Progenitor cell of endocrine pancreas (in vitro differentiated cells): ENCODE measurements around the gene HOGA1. TPM values are rescaled to one million over a fixed set of nuclear protein-coding genes. Genes with fewer than 3 reads are reported as not detected.
A peak's percentile ranks its signal among the peaks of the same experiment; 100 is the strongest.

ENCODE experiments used
- DNase-seq: peaks from one replicate; pipeline ENCODE4 v3.0.0; 2021; ENCODE audit warnings: low spot score; ENCODE audit not compliant: unreplicated experiment
- H3K27ac Mint-ChIP-seq: 2 replicates; pipeline ENCODE4 v1.8.0; 2021; ENCODE audit warnings: mild to moderate bottlenecking, moderate library complexity, mixed read lengths
- H3K27me3 Mint-ChIP-seq: 2 replicates; pipeline ENCODE4 v1.8.0; 2021; ENCODE audit warnings: mixed read lengths
- H3K36me3 Mint-ChIP-seq: 2 replicates; pipeline ENCODE4 v1.8.0; 2022; ENCODE audit warnings: mixed read lengths; ENCODE audit not compliant: insufficient read depth
- H3K4me1 Mint-ChIP-seq: 2 replicates; pipeline ENCODE4 v1.8.0; 2021; ENCODE audit warnings: low read depth, mixed read lengths
- H3K4me3 Mint-ChIP-seq: 2 replicates; pipeline ENCODE4 v1.8.0; 2021; ENCODE audit warnings: low read depth, mild to moderate bottlenecking, moderate library complexity, mixed read lengths
- H3K9me3 Mint-ChIP-seq: 2 replicates; pipeline ENCODE4 v1.8.0; 2021; ENCODE audit warnings: low read depth, mixed read lengths
- total RNA-seq: library from RNA; stranded (reverse); gene quantifications from 2 replicates; pipeline ENCODE4 v1.2.1, GENCODE V29; 2021
- TF ChIP-seq, protein P1 (sequence below): fragments of 200-600 bp; sonication (generic); IDR thresholded peaks from one replicate; pipeline ENCODE4 v1.5.0; 2021; ENCODE audit warnings: antibody characterized with exemption, mild to moderate bottlenecking; ENCODE audit not compliant: unreplicated experiment

HOGA1 gene
- total RNA-seq, 1 donor from 2014 or later: 10.5 TPM

DNA sequence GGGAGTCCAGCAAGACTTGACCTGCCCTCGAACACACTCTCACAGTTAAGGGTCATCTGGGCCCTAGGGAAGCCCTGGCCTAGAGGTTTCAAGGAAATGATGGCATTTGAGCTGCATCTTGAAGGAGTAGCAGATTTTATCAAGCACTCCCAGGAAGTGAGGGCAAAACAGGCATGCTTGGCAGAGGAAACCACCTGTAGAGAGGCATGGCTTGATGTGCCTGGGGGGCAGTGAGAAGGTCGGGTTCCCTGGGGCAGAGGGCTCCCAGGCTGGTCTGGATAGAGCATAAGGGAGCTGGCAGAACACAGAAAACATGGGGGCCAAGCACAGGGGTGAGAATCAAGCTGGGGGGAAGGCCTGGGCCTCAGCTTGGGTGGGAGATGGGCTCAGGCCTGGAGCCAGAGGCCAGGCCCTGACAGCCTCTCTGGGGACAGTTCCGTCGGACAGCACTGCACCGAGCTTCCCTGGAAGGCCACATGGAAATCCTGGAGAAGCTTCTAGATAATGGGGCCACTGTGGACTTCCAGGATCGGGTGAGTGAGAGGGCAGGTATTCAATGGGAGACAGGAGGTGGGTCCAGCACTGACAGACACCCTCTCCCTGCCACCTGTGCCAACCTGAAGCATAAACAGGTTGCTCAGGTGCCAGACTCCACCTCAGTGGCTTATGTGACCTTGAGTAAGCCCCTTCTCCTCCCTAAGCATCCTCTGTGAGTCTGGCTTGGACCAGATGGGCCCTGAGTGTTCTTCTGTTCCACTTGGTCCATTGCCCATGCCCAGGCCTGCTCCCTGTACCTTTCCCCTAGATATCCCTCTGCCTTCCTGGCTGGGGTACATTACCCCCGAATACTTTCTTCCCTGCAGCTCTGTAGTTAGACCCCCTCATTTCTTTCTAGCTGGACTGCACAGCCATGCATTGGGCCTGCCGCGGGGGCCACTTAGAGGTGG lies 3.5 kb upstream of the HOGA1 start:
- no peak for DNase-seq
- H3K27me3 Mint-ChIP-seq: no peaks in the 10 kb centered on the region
- no peaks in the 10 kb centered on the region for H3K36me3 Mint-ChIP-seq
- no peak overlapping the region for H3K4me3 Mint-ChIP-seq
- peaks cover 21% of the 10 kb centered on the region for H3K4me1 Mint-ChIP-seq
- H3K9me3 Mint-ChIP-seq: no peaks in the 10 kb centered on the region
- TF ChIP-seq, protein P1, sequence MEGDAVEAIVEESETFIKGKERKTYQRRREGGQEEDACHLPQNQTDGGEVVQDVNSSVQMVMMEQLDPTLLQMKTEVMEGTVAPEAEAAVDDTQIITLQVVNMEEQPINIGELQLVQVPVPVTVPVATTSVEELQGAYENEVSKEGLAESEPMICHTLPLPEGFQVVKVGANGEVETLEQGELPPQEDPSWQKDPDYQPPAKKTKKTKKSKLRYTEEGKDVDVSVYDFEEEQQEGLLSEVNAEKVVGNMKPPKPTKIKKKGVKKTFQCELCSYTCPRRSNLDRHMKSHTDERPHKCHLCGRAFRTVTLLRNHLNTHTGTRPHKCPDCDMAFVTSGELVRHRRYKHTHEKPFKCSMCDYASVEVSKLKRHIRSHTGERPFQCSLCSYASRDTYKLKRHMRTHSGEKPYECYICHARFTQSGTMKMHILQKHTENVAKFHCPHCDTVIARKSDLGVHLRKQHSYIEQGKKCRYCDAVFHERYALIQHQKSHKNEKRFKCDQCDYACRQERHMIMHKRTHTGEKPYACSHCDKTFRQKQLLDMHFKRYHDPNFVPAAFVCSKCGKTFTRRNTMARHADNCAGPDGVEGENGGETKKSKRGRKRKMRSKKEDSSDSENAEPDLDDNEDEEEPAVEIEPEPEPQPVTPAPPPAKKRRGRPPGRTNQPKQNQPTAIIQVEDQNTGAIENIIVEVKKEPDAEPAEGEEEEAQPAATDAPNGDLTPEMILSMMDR: no peak
- H3K27ac Mint-ChIP-seq: no peak overlapping the region

DNA sequence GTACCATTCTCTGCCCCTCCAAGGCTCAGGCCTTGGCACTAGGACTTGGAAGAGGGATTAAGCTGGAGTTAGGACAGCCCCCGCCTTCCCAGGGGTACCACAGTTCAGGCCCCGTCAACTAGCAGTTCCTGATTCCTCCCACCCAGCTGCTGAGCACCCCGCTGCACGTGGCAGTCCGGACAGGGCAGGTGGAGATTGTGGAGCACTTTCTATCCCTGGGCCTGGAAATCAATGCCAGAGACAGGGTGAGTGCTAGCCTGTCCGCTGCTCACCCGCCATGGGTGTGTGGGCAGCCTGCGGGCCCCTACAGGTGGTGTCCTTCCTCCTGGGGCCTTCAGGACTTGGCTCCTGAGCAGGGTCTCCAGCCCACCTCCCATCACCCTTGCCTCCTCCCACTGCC lies 2.0 kb upstream of the HOGA1 start:
- H3K27me3 Mint-ChIP-seq: no peaks in the 10 kb centered on the region
- no peaks in the 10 kb centered on the region for H3K36me3 Mint-ChIP-seq
- no peak overlapping the region for H3K27ac Mint-ChIP-seq
- TF ChIP-seq, protein P1: no peak
- DNase-seq: no peak
- peaks cover 26% of the 10 kb centered on the region for H3K4me1 Mint-ChIP-seq
- H3K9me3 Mint-ChIP-seq: no peaks in the 10 kb centered on the region
- H3K4me3 Mint-ChIP-seq: no peak overlapping the region

DNA sequence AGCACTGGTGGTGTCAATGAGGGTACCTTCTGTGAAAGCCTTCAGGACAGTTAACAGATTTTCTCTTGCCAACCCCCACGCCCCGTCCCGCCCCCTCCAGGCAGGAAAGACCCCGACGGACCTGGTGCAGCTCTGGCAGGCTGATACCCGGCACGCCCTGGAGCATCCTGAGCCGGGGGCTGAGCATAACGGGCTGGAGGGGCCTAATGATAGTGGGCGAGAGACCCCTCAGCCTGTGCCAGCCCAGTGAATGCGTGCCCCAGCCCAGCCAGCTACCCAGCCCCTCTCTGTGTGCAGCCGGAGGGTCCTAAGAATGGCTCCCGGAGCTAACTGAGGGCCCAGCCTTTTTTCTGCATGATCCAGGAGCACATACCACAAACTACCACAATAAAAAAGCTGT lies 713 bp upstream of the HOGA1 start:
- H3K9me3 Mint-ChIP-seq: no peaks in the 10 kb centered on the region
- TF ChIP-seq, protein P1: no peak
- H3K4me3 Mint-ChIP-seq: no peak overlapping the region
- no peaks in the 10 kb centered on the region for H3K27me3 Mint-ChIP-seq
- DNase-seq: no peak
- no peaks in the 10 kb centered on the region for H3K36me3 Mint-ChIP-seq
- H3K27ac Mint-ChIP-seq: no peak overlapping the region
- peaks cover 26% of the 10 kb centered on the region for H3K4me1 Mint-ChIP-seq

DNA sequence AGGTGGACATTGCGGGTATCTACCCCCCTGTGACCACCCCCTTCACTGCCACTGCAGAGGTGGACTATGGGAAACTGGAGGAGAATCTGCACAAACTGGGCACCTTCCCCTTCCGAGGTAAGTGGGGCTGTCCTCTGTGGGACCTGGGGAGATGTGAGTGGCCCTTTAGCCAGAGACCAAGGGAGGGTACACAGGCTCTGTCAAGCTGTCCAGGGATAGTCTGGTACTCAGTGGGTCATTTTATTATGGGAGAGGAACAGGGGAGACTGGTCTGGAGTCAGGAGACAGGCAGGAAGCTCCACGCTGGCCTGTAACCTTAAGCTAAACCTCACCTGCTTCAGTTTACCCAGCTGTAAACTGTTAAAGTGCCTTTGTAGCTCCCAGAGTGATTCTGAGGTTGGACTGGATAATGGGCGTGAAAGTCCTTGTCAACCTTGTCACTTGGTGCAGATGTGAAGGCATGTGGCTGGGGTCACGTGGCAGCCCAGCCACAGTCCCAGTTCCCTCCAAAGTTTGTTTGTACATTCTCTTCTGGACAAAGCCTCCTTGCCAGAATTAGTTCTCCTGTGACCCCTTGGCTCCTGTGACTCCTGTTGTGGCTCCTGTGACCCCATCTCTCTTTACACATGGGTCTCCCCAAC lies 729 bp downstream of the HOGA1 start:
- peaks cover 26% of the 10 kb centered on the region for H3K4me1 Mint-ChIP-seq
- peak overlapping the region; percentile 61 for H3K4me3 Mint-ChIP-seq
- no peaks in the 10 kb centered on the region for H3K36me3 Mint-ChIP-seq

DNA sequence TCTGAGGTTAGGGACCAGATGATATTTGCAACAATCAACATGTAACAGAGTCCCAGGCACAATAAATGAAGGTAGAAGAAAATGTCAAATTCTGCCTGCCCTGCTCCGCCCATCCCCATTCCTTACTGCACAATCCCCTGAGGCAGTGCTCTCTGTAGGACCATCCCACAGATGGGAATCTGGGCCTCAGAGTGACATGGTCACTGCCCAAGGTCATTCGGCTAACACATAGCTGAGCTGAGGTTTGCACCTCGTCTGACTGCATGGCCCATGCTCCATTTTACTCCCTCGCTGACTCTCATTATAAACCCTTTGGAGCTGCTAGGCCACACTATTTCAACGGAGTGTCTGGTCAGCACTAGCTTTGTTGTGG lies 1.2 kb downstream of the HOGA1 start:
- H3K27ac Mint-ChIP-seq: peak overlapping the region; percentile 87
- H3K9me3 Mint-ChIP-seq: no peaks in the 10 kb centered on the region
- H3K4me1 Mint-ChIP-seq: peaks cover 26% of the 10 kb centered on the region
- no peaks in the 10 kb centered on the region for H3K27me3 Mint-ChIP-seq
- TF ChIP-seq, protein P1: no peak
- DNase-seq: no peak
- H3K36me3 Mint-ChIP-seq: no peaks in the 10 kb centered on the region
- no peak overlapping the region for H3K4me3 Mint-ChIP-seq

More for the DNA sequence above, 729 bp downstream of the HOGA1 start:
- peak overlapping the region; percentile 91 for H3K27ac Mint-ChIP-seq
- TF ChIP-seq, protein P1: no peak
- H3K9me3 Mint-ChIP-seq: no peaks in the 10 kb centered on the region
- DNase-seq: no peak
- H3K27me3 Mint-ChIP-seq: no peaks in the 10 kb centered on the region
